CD4-positive, alpha-beta T cell (primary cell): ENCODE measurements around the gene KRTAP10-3. TPM values are rescaled to one million over a fixed set of nuclear protein-coding genes. Genes with fewer than 3 reads are reported as not detected.

Experiments
- ATAC-seq: fragments of 200-7000 bp; cut with Tn5 transposase; one replicate; pipeline ENCODE4 v1.10.0; 2022; ENCODE audit warnings: mild to moderate bottlenecking; ENCODE audit not compliant: poor library complexity
- CTCF ChIA-PET: fragments of 350-600 bp; sonication (Branson Sonifier 250); formaldehyde crosslinking; loops from one replicate; lab custom pipeline; 2021; ENCODE audit warnings: antibody characterized with exemption, inconsistent platforms; lab: Charles Lee
- POLR2A ChIA-PET: fragments of 350-600 bp; sonication (Branson Sonifier 250); formaldehyde crosslinking; loops from one replicate; lab custom pipeline; 2021; ENCODE audit warnings: antibody characterized with exemption, inconsistent platforms; lab: Charles Lee
- DNase-seq, 14 experiments: peaks; one replicate each; pipeline ENCODE4 v3.0.0-alpha.2; 2013 to 2020; ENCODE audit warnings: mixed read lengths in 2 of 14
- H3K27ac ChIP-seq, 2 donors: one replicate each; pipeline versions ENCODE4 v1.5.1 to v1.7.0; 2013; ENCODE audit warnings: low read length in 2 of 2, low read depth in 1 of 2, mild to moderate bottlenecking in 1 of 2
- H3K27me3 ChIP-seq, 2 experiments: 1 replicate in 1 of 2; 2 replicates in 1 of 2; pipeline versions ENCODE4 v1.6.1 to v1.7.0; 2013; ENCODE audit warnings: low read length in 2 of 2, control low read depth in 1 of 2, mild to moderate bottlenecking in 1 of 2, moderate library complexity in 1 of 2; ENCODE audit not compliant: insufficient read depth in 2 of 2, control insufficient read depth in 1 of 2
- H3K36me3 ChIP-seq: one replicate; pipeline ENCODE4 v1.6.1; 2013; ENCODE audit warnings: low read length, control low read depth; ENCODE audit not compliant: insufficient read depth
- H3K4me1 ChIP-seq: one replicate; pipeline ENCODE4 v1.6.1; 2013; ENCODE audit warnings: low read length, control low read depth; ENCODE audit not compliant: insufficient read depth
- H3K4me3 ChIP-seq: one replicate; pipeline ENCODE4 v1.5.1; 2013; ENCODE audit warnings: mild to moderate bottlenecking, low read length, moderate library complexity
- H3K9me3 ChIP-seq, 2 experiments: 1 replicate in 1 of 2; 2 replicates in 1 of 2; pipeline versions ENCODE4 v1.6.1 to v1.7.0; 2013; ENCODE audit warnings: low read length in 2 of 2, mild to moderate bottlenecking in 2 of 2, control low read depth in 1 of 2, moderate library complexity in 1 of 2; ENCODE audit not compliant: control insufficient read depth in 1 of 2, insufficient read depth in 1 of 2
- H3K27ac Mint-ChIP-seq: one replicate; pipeline ENCODE4 v1.8.0; 2020; ENCODE audit warnings: mixed read lengths
- H3K27me3 Mint-ChIP-seq: one replicate; pipeline ENCODE4 v1.8.0; 2021; ENCODE audit warnings: mixed read lengths
- H3K36me3 Mint-ChIP-seq: one replicate; pipeline ENCODE4 v1.8.0; 2021; ENCODE audit warnings: low read depth, mixed read lengths
- H3K4me1 Mint-ChIP-seq: one replicate; pipeline ENCODE4 v1.8.0; 2021; ENCODE audit warnings: low read depth, mixed read lengths
- H3K4me3 Mint-ChIP-seq: one replicate; pipeline ENCODE4 v1.8.0; 2020; ENCODE audit warnings: mild to moderate bottlenecking, mixed read lengths
- H3K9me3 Mint-ChIP-seq: one replicate; pipeline ENCODE4 v1.8.0; 2020; ENCODE audit warnings: mixed read lengths
- intact Hi-C, 2 experiments: fragments of 100-400 bp; cut with DNase I in 1 of 2; cut with micrococcal nuclease in 1 of 2; formaldehyde crosslinking; loops; one replicate each; pipeline versions ENCODE4 v1.15.1 to v1.9.0; 2023 to 2025; cut with DNase I, micrococcal nuclease
- total RNA-seq, 174 experiments: library from RNA in 2 of 174; stranded (reverse) in 2 of 174; gene quantifications; one replicate each; pipeline ENCODE4 v1.2.3 and lab custom pipeline; 2021 to 2026
- TF ChIP-seq, protein P1 (sequence below): fragments of 200-600 bp; IDR thresholded peaks from one replicate; pipeline ENCODE4 v1.8.0; 2022; ENCODE audit warnings: antibody characterized with exemption, mild to moderate bottlenecking

The KRTAP10-3 gene
- total RNA-seq, 2 experiments from 2014 or later = not detected

DNA sequence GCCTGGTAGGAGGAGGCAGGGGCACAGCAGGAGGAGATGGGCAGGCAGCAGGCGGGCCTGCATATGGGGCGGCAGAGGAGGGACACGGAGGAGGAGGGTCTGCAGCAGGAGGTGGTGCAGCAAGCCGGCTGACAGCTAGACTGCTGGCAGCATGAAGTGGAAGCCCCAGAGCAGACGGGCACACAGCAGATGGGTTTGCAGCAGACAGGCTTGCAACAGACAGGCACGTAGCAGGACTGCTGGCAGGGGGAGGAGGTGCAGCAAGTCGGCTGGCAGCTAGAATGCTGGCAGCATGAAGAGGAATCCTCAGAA lies 21.2 kb upstream of the KRTAP10-3 start:
- peaks cover 17% of the 10 kb centered on the region for H3K27me3 Mint-ChIP-seq
- DNase-seq (no peak), ATAC-seq (no peak)
- H3K4me1 Mint-ChIP-seq = peaks cover 24% of the 10 kb centered on the region
- peak overlapping the region; percentile 20 for H3K4me3 Mint-ChIP-seq
- no peak overlapping the region for H3K4me3 ChIP-seq
- peaks cover 14% of the 10 kb centered on the region for H3K9me3 Mint-ChIP-seq
- CTCF ChIA-PET = no interaction called here
- H3K36me3 Mint-ChIP-seq = no peaks in the 10 kb centered on the region
- TF ChIP-seq, protein P1, sequence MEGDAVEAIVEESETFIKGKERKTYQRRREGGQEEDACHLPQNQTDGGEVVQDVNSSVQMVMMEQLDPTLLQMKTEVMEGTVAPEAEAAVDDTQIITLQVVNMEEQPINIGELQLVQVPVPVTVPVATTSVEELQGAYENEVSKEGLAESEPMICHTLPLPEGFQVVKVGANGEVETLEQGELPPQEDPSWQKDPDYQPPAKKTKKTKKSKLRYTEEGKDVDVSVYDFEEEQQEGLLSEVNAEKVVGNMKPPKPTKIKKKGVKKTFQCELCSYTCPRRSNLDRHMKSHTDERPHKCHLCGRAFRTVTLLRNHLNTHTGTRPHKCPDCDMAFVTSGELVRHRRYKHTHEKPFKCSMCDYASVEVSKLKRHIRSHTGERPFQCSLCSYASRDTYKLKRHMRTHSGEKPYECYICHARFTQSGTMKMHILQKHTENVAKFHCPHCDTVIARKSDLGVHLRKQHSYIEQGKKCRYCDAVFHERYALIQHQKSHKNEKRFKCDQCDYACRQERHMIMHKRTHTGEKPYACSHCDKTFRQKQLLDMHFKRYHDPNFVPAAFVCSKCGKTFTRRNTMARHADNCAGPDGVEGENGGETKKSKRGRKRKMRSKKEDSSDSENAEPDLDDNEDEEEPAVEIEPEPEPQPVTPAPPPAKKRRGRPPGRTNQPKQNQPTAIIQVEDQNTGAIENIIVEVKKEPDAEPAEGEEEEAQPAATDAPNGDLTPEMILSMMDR = no peak
- peaks cover 3% of the 10 kb centered on the region for H3K4me1 ChIP-seq
- H3K27ac Mint-ChIP-seq = no peak overlapping the region
- H3K9me3 ChIP-seq = peaks cover 12 to 41% of the 10 kb centered on the region in 2 experiments
- intact Hi-C loops = no loop called here
- POLR2A ChIA-PET = no interaction called here
- no peaks in the 10 kb centered on the region for H3K27me3 ChIP-seq
- H3K27ac ChIP-seq = no peak overlapping the region
- H3K36me3 ChIP-seq = no peaks in the 10 kb centered on the region

DNA sequence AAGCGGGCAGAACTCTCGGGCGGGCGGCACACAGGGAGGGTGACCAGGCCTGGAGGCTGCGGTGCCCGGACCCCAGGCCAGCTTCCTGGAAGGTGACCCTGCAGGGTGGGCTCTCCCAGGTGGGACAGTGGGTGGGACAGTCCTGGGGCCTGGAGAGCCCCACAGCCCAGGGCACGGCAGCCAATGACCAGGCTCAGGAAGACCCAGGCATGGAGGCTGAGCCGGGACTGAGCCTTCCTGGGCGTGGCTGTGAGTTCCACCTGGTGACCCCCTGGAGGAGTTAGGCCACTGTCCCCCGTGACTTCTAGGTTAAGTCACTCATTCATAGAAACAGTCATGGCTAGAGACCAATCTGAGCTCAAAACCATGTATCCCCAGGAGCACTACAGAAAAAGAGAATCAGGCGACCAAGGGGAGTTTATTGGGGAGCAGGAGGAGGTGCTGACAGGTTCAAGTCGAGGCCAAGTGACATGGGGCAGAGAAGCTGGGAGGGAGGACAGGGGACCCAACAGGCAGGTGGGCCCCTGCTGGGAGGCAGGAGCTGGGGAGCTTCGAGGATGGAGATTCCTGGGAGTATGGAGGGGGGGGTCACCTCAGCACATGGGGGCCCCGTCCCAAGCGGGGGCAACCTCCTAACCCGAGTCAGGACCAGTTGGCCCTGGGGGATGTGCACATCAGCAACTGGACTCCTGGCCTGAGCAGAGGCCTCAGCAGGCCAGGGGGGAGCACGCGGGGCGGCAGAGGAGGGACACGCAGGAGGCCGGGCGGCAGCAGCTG lies 20.6 kb upstream of the KRTAP10-3 start:
- Mint-ChIP-seq H3K27ac (no peak overlapping the region), H3K36me3 (no peaks in the 10 kb centered on the region), H3K27me3 (peaks cover 13% of the 10 kb centered on the region), H3K4me3 (no peak overlapping the region), H3K9me3 (peaks cover 14% of the 10 kb centered on the region), H3K4me1 (peaks cover 20% of the 10 kb centered on the region)
- H3K9me3 ChIP-seq = peaks cover 12 to 46% of the 10 kb centered on the region in 2 experiments
- no peaks in the 10 kb centered on the region for H3K36me3 ChIP-seq
- CTCF ChIA-PET = no interaction called here
- H3K27me3 ChIP-seq = no peaks in the 10 kb centered on the region
- no peak for ATAC-seq
- H3K4me3 ChIP-seq = no peak overlapping the region
- DNase-seq = no peak
- H3K4me1 ChIP-seq = peaks cover 5% of the 10 kb centered on the region
- H3K27ac ChIP-seq = no peak overlapping the region
- TF ChIP-seq, protein P1 = no peak
- intact Hi-C loops = no loop called here
- POLR2A ChIA-PET = no interaction called here

- ATAC-seq (no peak), DNase-seq (peak in 1 of 14 experiments; percentile 28)
- POLR2A ChIA-PET = no interaction called here
- Mint-ChIP-seq H3K27ac (no peak overlapping the region), H3K9me3 (peaks cover 14% of the 10 kb centered on the region), H3K27me3 (peaks cover 7% of the 10 kb centered on the region), H3K4me3 (no peak overlapping the region), H3K36me3 (no peaks in the 10 kb centered on the region), H3K4me1 (peaks cover 12% of the 10 kb centered on the region)
- Histone ChIP-seq H3K4me1 (peaks cover 5% of the 10 kb centered on the region), H3K36me3 (no peaks in the 10 kb centered on the region), H3K9me3 (peaks cover 12 to 47% of the 10 kb centered on the region in 2 experiments), H3K4me3 (no peak overlapping the region), H3K27ac (no peak overlapping the region), H3K27me3 (no peaks in the 10 kb centered on the region)
- intact Hi-C loops = no loop called here
- CTCF ChIA-PET = no interaction called here
- TF ChIP-seq, protein P1 = no peak
These were observed 19.9 kb upstream of the KRTAP10-3 start for GRCh38 chr21:44578371-44579055.
